Stimulated activated CD8-positive, alpha-beta memory T cell treated with anti-CD3 and anti-CD28 coated beads, Interleukin-7, amount 100 ng/mL, for 24 hours (primary cell): Measurements from ENCODE around the gene SCIN.
"Not testable (repeated sequence)": the region's sequence is repeated elsewhere in the genome, so short reads cannot be mapped to it uniquely, and the experiment has no call there.

Experiments
- DNase-seq: peaks from one replicate; pipeline ENCODE4 v3.0.0-alpha.2; 2020; ENCODE audit warnings: low read depth

The SCIN gene

DNA sequence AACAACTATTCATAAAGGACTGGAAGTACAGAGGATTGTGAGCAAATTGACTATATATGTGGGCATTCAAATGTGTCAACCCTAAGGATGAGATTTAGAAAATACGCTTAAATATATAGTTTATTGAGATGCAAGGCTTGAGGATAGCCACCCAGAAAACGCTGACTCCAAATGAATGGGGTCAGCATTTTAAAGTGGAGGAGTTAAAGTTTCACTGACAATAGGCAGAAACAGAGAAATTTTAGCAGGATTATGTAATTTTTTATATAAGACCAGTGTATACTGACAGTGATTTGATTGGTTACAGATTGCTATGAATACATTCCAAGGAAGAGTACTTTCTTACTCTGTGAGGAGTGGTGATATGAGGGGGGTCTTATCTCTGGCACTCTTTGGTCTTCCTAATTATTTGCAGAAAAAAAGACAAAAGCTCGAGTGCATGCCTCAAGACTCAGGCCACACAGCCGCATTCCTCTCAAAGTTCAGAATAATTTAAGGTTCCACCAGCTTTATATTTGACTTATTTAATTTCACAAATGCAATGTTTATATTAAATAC lies 78.3 kb downstream of the SCIN start:
- DNase-seq: no peak

GRCh38 chr7:12649348-12649747 lies 78.8 kb downstream of the SCIN start:
- no peak for DNase-seq

DNA sequence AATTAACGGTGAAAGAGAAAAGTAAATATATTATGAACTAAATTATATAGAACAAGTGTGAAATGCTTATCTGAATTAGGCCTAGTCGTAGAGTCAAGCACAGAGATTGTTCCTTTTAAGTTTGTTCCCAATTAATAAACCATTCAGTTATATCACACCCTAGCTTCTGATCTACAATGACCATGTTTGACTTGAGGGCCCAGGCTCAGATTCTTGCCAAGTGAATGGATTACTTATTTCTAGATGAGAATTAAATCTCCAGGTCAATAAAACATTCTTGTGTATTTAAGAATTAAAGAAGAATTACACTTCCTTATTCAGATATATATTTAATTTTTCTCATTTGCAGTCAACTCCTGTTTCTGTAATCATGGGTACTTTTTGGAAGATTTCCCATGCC lies 79.6 kb downstream of the SCIN start:
- DNase-seq: no peak

- no peak for DNase-seq
Measured at GRCh38 chr7:12653110-12653509, 82.6 kb downstream of the SCIN start.

DNA sequence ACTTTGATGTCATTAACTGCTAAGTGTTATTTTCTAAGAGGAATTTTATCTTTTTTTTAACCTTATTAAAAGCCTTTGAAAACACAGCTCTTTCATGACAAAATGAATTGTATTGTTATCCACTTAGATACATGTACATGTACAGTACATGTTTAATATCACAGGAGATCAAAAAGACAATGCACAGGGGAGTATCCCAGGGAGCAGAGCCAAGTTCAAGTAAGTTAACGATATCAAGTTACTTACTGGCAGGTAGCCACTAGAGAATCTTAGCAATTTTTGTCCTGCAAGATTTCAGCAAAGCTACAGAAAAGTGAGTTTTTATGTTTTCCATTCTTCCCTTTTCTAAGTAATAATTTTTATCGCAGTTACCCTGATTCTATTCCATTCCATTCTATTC lies 83.0 kb downstream of the SCIN start:
- no peak for DNase-seq

GRCh38 chr7:12655161-12655560 lies 84.6 kb downstream of the SCIN start:
- no peak for DNase-seq

GRCh38 chr7:12660423-12660822 lies 89.9 kb downstream of the SCIN start:
- DNase-seq: not testable (repeated sequence)

DNA sequence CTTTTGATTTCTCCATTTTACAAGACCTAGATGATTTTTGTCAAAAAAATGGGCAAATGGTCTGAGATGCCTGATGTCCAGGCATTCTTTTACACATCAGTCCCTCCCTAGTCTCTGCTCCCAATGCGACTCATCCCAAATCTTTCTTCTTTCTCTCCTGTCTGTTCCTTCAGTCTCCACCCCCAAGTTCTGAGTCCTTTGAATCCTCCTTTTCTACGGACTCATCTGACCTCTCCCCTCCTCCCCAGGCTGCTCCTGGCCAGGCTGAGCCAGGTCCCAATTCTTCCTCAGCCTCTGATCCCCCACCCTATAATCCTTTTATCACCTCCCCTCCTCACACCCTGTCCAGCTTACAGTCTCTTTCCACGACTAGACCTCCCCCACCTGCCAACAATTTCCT lies 90.5 kb downstream of the SCIN start:
- DNase-seq: not testable (repeated sequence)

DNA sequence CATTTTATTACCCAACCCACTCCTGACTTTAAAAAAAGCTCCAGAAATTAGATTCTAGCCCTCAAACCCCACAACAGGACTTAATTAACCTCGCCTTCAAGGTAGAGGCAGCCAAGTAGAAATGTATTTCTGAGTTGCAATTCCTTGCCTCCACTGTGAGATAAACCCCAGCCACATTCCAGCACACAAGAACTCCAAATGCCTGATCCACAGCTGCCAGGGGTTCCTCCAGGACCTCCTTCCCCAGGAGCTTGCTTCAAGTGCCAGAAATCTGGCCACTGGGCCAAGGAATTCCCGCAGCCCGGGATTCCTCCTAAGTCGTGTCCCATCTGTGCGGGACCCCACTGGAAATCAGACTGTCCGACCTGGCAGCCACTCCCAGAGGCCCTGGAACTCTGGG lies 91.1 kb downstream of the SCIN start:
- no peak for DNase-seq

DNA sequence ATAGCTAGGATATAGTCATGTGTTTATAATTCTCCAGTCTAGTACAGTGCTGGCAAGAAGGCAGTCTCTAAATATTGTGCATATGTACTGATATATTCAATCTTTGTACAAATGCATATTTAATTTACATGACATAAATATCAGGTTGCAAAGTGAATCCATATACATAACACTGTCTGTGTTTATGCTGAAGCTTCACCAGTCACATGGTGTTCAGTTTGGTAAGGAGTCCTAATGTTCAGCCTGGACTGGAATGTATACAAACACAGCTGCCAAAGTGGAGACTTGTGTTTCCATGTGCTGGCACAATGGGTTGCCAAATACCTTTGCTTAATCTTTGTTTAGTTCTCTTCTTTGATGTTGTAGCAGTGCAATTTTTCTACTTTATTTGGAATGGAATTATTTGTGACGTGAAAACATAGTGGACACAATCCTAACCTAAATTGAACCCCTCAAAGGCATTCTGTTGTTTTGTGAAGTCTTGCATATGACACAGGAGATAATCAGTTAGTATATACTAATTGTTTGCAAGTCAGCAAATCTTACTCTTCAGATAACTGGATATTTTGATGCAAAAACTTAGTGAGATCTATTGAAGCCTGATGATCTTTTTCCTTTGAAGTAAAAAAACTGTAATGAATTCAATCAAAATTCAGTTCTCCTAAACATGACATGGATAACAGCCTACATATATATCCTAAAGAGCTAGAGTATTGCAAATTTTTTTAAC lies 99.6 kb downstream of the SCIN start:
- no peak for DNase-seq

DNA sequence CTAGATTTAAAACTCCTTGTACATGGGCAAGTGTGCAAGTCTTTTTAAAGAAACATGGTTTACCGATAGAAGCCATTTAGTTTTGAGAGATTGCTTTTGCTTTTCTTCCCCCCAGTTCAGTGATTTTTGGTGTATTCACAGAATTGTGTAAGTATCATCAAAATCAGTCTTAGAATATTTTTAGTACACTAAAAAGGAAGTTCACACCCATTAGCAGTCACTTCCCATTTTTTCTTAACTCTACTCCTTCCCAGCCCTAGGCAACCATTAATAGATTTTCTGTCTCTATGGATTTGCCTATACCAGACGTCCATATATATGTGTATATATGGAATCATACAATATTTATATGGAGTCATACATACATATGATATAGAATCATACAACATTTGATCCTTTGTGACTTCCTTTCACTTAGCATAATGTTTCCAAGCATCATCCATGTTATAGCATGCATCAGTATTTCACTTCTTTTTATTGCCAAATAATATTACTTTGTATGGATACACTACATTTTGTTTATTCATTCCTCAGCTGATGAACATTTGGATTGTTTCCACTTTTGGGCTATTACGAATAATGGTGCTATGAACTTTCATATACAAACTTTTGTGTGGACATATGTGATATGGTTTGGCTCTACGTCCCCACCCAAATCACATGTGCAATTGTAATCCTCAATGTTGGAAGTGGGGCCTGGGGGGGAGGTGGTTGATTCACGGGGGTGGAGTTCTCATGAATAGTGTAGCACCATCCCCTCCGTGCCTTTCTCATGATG lies 100.4 kb downstream of the SCIN start:
- no peak for DNase-seq

GRCh38 chr7:12673436-12673835 lies 102.9 kb downstream of the SCIN start:
- not testable (repeated sequence) for DNase-seq

- no peak for DNase-seq
Measured at GRCh38 chr7:12674053-12674452, 103.5 kb downstream of the SCIN start.

DNA sequence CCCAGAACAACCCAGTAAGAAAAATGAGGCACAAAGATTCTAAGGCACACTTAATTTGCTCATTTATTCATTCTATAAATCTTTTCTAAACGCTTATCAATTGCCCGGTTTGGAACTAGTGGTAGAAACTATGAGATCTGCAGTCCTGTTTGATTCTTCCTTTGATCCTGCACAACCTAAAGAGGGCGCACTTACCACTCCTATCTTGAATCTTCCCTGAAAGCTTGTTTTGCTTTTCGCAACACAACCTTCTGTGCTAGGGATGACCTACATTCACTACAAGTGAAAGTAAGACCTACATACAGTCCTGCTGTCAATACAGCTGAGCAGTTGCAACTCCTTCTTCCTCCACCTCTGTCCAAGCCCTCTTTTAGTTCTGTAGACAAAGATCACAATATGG lies 104.3 kb downstream of the SCIN start:
- DNase-seq: no peak

DNA sequence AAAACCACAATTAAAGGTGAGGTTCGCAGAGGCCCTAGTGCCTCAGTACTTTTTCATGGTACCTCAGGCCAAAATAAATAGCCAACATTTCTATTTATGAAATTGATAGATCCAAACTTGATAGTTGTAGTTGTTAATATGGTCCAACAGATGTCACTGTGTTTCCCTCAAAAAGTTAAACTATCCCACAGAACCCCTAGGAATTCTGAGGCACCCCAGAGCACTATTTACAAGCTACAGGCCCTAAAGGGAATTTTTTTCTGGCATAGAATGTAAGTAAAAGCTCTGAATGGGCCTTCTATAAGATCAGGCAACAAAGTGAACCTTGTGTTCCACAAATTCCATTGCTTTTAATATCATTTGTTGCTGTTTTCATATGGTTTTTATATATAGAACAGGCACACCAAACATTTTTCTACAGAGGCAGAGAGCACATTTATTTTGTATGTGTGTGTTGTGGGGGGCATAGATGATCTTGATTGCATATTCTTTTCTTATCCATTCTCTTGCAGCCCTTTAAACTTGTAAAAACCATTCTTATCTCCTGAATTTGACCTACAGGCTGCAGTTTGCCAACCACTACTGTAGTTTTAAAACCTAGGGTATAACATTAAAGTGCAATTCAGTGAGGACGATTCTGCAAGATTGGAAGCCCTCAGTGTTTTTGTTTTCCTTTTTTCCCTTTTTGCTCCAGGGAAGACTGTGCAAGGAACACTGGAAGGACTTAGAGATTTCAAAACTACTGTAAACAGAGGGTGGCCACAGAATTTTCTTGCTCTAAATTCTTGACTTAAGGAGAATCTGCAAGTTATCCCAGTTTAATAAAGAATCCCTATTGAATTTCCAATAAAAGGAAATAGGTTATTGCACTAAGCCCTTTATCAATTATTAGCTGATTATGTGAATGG lies 113.4 kb downstream of the SCIN start:
- no peak for DNase-seq

GRCh38 chr7:12684733-12685132 lies 114.2 kb downstream of the SCIN start:
- no peak for DNase-seq

DNA sequence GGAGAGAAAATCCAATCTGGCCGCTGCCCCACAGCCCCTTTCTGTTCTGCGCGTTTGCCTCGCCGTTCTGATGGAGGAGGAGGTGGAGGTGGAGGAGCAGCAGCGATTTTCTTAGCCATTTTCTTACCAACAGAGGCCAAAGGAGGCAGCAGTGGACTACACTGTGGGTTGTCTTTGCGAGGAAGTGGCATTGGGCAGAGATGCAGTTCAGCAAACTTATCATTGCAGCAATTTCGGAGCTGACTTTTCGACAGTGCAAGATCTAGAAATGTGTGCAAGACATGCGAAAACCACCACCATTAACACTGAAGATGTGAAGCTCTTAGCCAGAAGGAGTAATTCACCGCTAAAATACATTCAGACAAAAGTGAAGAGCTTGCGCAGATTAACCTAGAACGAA lies 115.0 kb downstream of the SCIN start:
- no peak for DNase-seq

DNA sequence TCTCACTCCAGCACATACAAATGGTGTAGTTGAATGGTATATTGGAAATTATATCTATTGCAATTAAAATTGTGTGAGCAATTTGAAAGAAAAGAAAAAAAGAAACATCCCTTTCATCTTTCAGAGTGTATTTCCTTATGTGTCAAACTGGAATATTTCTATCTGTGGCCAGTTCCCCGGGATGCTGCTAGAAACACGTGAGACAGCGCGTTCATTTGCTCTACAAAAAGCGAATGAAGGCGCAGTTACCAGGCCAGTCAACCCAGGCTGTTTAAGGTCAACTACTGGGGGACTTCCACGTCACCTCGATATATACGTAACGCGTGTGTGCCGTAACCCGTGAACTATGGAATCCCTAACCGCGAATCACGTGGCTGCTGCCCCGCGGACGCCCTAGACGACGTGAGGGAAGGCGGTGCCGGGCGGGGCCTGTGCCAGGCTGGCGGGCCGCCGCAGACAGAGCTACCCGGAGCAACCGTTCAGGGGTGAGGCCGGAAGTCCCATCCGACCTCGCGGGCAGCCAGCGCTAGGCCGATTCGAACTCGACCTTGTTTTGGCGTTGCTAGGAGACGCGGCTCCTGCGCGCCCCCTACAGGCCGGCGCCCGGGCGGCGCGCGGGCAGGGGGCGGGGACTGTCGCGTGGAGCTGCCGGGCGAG lies 115.8 kb downstream of the SCIN start:
- peak; percentile 85 for DNase-seq

DNA sequence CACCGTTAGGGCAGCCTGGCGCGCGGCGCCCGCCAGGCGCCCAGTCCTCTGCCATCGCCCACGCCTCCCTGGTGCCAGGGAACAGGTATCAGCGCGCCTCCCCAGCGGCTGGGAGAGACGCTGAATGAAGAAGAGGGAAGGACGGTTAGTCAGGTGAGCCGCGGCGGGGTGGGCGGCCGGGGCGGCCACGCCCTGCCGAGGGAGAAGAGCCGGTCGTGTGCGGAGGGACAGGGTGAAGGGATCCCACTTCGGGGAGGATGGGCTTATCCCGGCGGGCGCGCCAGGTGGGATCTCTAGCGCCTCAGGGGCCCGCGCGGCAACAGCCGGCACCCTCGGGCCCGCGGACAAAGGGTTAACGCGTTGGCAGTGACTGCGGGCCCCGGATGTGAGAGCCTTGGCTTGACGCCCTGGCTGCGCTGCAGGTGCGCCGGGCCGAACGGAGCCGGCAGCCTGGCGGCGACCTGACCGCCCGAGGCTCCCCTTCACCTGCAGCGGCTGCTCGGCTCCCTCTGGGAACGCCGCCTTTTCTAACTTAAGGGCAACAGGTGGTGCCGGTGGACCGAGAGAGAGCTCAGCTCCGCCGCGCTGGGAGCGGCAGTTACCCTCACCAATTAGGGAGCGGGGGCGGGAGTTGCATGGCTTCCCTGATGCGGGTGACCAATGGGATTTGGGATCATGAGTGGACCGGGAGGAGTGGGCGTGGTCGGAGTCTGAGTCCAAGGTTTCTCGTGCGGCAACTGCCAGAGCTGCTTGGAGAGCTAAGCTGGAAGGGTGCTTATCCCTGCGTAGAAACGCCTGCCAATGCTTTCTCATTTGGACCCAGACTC lies 116.6 kb downstream of the SCIN start, which contains the start of gene ARL4A:
Gene ARL4A, plus strand, starts transcription at position 743 of the 827 bp plus-strand sequence. CDS start 622 bp downstream, outside the sequence.
- DNase-seq: peak; percentile 76

GRCh38 chr7:12687718-12688171 lies 117.2 kb downstream of the SCIN start:
- DNase-seq: no peak
